Endothelial cell of umbilical vein (primary cell): ENCODE data around the gene ST8SIA2.

Experiments used
- EZH2 ChIP-seq: IDR thresholded peaks from 2 replicates; pipeline ENCODE4 v1.6.1; 2012; ENCODE audit warnings: borderline replicate concordance, low read depth, mild to moderate bottlenecking, moderate library complexity, low read length, inconsistent platforms; ENCODE audit not compliant: severe bottlenecking
- POLR2A ChIP-seq: IDR thresholded peaks from 2 replicates; pipeline ENCODE4 v1.6.1; 2012; ENCODE audit warnings: low read depth, mild to moderate bottlenecking, control low read depth, low read length
- POLR2AphosphoS5 ChIP-seq: IDR thresholded peaks from 2 replicates; pipeline ENCODE4 v1.6.1; 2012; ENCODE audit warnings: low read depth, mild to moderate bottlenecking, control low read depth, low read length, moderate library complexity; ENCODE audit not compliant: insufficient read depth
- TF ChIP-seq, protein P1 (sequence below), 2 donors: IDR thresholded peaks; 1 replicate in 1 of 2; 2 replicates in 1 of 2; pipeline ENCODE4 v1.5.1; 2011; ENCODE audit warnings: low read length in 2 of 2, mild to moderate bottlenecking in 2 of 2, moderate library complexity in 2 of 2, control low read depth in 1 of 2, inconsistent platforms in 1 of 2, low read depth in 1 of 2; ENCODE audit not compliant: insufficient read depth in 1 of 2; ENCODE audit errors: extremely low read depth in 1 of 2

DNA sequence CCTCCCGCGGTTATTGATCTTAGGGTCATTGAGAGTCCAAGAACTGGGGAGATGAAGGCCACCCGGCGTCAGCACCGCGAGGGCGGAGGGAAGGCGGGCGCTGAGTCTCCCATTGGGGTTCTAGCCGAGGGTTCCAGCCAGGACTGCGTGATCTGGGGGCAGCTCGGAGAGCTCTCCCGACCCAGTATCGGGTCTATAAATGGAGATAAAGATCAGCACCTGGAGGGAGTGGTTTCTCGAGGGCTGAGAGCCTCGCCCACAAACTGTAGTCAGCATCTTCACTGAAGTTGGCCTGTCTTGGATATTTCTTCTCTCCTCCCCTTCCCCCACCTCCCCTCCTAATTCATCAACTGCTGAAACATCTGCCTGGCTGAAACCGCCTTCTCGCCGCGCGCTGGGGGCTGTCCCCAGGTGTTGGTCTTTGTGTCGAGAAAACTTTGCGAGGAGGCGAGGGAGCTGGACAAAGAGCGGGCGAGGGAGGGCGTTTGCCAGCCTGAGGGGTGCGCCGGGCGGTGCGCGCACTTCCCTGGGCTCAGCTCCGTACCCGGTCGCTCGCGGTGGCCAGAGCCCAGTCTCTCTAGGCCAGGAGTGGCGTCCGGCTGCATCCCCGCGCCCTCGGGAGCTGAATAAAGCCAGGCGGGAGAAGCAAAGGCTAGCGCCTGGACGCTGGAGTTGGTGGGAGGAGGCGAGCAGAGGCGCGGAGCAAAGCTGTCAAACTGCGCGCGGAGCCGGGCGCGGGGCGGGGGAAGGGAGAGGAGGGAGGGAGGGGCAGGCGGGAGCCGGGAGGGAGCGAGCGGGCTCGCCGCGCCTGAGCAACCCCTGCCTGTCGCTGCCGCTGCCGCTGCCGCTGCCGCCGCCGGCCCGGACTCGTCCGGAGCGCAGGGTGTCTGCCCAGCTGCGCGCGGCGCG, at the start of gene ST8SIA2:
- no peak for TF ChIP-seq POLR2AphosphoS5
- peak; percentile 57 for TF ChIP-seq EZH2
- TF ChIP-seq, protein P1, sequence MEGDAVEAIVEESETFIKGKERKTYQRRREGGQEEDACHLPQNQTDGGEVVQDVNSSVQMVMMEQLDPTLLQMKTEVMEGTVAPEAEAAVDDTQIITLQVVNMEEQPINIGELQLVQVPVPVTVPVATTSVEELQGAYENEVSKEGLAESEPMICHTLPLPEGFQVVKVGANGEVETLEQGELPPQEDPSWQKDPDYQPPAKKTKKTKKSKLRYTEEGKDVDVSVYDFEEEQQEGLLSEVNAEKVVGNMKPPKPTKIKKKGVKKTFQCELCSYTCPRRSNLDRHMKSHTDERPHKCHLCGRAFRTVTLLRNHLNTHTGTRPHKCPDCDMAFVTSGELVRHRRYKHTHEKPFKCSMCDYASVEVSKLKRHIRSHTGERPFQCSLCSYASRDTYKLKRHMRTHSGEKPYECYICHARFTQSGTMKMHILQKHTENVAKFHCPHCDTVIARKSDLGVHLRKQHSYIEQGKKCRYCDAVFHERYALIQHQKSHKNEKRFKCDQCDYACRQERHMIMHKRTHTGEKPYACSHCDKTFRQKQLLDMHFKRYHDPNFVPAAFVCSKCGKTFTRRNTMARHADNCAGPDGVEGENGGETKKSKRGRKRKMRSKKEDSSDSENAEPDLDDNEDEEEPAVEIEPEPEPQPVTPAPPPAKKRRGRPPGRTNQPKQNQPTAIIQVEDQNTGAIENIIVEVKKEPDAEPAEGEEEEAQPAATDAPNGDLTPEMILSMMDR (IDR thresholded peaks at IDR 0.05; ENCODE audit: extremely low read depth in 1 of 2, insufficient read depth in 1 of 2, low read depth in 1 of 2, low read length in 2 of 2), result no peak
- no peak for TF ChIP-seq POLR2A
